Activated CD4-positive, alpha-beta memory T cell treated with anti-CD3 and anti-CD28 coated beads for 36 hours (primary cell): Measurements from ENCODE around the gene CORO1C. TPM values are rescaled to one million over a fixed set of nuclear protein-coding genes. Genes with fewer than 3 reads are reported as not detected.

Experiments
- CTCF ChIA-PET: fragments of 350-600 bp; sonication (Branson Sonifier 250); formaldehyde crosslinking; loops from one replicate; lab custom pipeline; 2021; ENCODE audit warnings: antibody characterized with exemption, inconsistent platforms; lab: Charles Lee
- POLR2A ChIA-PET: fragments of 350-600 bp; sonication (Branson Sonifier 250); formaldehyde crosslinking; loops from one replicate; lab custom pipeline; 2021; ENCODE audit warnings: antibody characterized with exemption; lab: Charles Lee
- DNase-seq: peaks from one replicate; pipeline ENCODE4 v3.0.0-alpha.2; 2020
- H3K27ac Mint-ChIP-seq: one replicate; pipeline ENCODE4 v1.8.0; 2021; ENCODE audit warnings: mixed read lengths
- H3K27me3 Mint-ChIP-seq: one replicate; pipeline ENCODE4 v1.8.0; 2021; ENCODE audit warnings: mixed read lengths
- H3K36me3 Mint-ChIP-seq: one replicate; pipeline ENCODE4 v1.8.0; 2021; ENCODE audit warnings: mixed read lengths
- H3K4me1 Mint-ChIP-seq: one replicate; pipeline ENCODE4 v1.8.0; 2021; ENCODE audit warnings: low read depth, mixed read lengths
- H3K4me3 Mint-ChIP-seq: one replicate; pipeline ENCODE4 v1.8.0; 2021; ENCODE audit warnings: mild to moderate bottlenecking, mixed read lengths
- H3K9me3 Mint-ChIP-seq: one replicate; pipeline ENCODE4 v1.8.0; 2021; ENCODE audit warnings: mixed read lengths
- intact Hi-C: fragments of 100-400 bp; cut with micrococcal nuclease; formaldehyde crosslinking; loops from one replicate; pipeline ENCODE4 v1.15.1; 2023
- total RNA-seq, 2 experiments: library from RNA; stranded (reverse); gene quantifications; one replicate each; pipeline ENCODE4 v1.2.3, GENCODE V29; 2021

Gene CORO1C
- total RNA-seq, 2 experiments from 2014 or later, result 62.1 to 70.9 TPM

GRCh38 chr12:108610856-108611605 lies 120.3 kb downstream of the CORO1C start:
- POLR2A ChIA-PET, result no interaction called here
- DNase-seq, result no peak
- Mint-ChIP-seq H3K4me3 (no peak overlapping the region), H3K27ac (no peak overlapping the region), H3K9me3 (peaks cover 6% of the 10 kb centered on the region), H3K27me3 (no peaks in the 10 kb centered on the region), H3K36me3 (peaks cover 5% of the 10 kb centered on the region), H3K4me1 (peaks cover 12% of the 10 kb centered on the region)
- CTCF ChIA-PET, result interaction anchor here (0.7 to 13.9 kb wide), 4 partner anchors 46 to 192 kb away, joined by 3 to 472 read pairs (median 3); partner anchors contain the start of genes ISCU and SART3
- intact Hi-C loops, result no loop called here

- peaks cover 12% of the 10 kb centered on the region for H3K4me1 Mint-ChIP-seq
- CTCF ChIA-PET, result interaction anchor here (0.8 to 13.9 kb wide), 3 partner anchors 45 to 193 kb away, joined by 3 to 472 read pairs (median 3); partner anchors contain the start of genes ISCU and SART3
- peaks cover 2% of the 10 kb centered on the region for H3K27me3 Mint-ChIP-seq
- no peak overlapping the region for H3K4me3 Mint-ChIP-seq
- POLR2A ChIA-PET, result no interaction called here
- no peak overlapping the region for H3K27ac Mint-ChIP-seq
- intact Hi-C loops, result no loop called here
- H3K36me3 Mint-ChIP-seq, result no peaks in the 10 kb centered on the region
- no peak for DNase-seq
- H3K9me3 Mint-ChIP-seq, result no peaks in the 10 kb centered on the region
These were observed 120.9 kb downstream of the CORO1C start for GRCh38 chr12:108610336-108610815.

GRCh38 chr12:108609537-108610335 lies 121.6 kb downstream of the CORO1C start:
- no peaks in the 10 kb centered on the region for H3K9me3 Mint-ChIP-seq
- no peak for DNase-seq
- CTCF ChIA-PET, result interaction anchor here (0.7 to 13.9 kb wide), 4 partner anchors 8 to 195 kb away, joined by 3 to 472 read pairs (median 6); partner anchors contain the start of genes ISCU and SART3
- no peaks in the 10 kb centered on the region for H3K36me3 Mint-ChIP-seq
- intact Hi-C loops, result no loop called here
- H3K4me3 Mint-ChIP-seq, result no peak overlapping the region
- POLR2A ChIA-PET, result no interaction called here
- peaks cover 3% of the 10 kb centered on the region for H3K27me3 Mint-ChIP-seq
- H3K27ac Mint-ChIP-seq, result no peak overlapping the region
- peaks cover 12% of the 10 kb centered on the region for H3K4me1 Mint-ChIP-seq

- ChIA-PET POLR2A (no interaction called here), CTCF (interaction anchor here (3.1 kb wide), 1 partner anchor 9 kb away, joined by 8 read pairs; no protein-coding TSS in a partner anchor)
- Mint-ChIP-seq H3K4me3 (no peak overlapping the region), H3K27ac (no peak overlapping the region), H3K9me3 (no peaks in the 10 kb centered on the region), H3K36me3 (no peaks in the 10 kb centered on the region), H3K27me3 (peaks cover 3% of the 10 kb centered on the region), H3K4me1 (peaks cover 9% of the 10 kb centered on the region)
- intact Hi-C loops, result no loop called here
- DNase-seq, result no peak
These were observed 122.7 kb downstream of the CORO1C start for GRCh38 chr12:108608616-108609015.

GRCh38 chr12:108607981-108608600 lies 123.2 kb downstream of the CORO1C start:
- H3K4me1 Mint-ChIP-seq, result peaks cover 9% of the 10 kb centered on the region
- H3K27ac Mint-ChIP-seq, result no peak overlapping the region
- ChIA-PET POLR2A (no interaction called here), CTCF (interaction anchor here (3.1 kb wide), 1 partner anchor 10 kb away, joined by 8 read pairs; no protein-coding TSS in a partner anchor)
- no peaks in the 10 kb centered on the region for H3K36me3 Mint-ChIP-seq
- H3K27me3 Mint-ChIP-seq, result peaks cover 3% of the 10 kb centered on the region
- no peaks in the 10 kb centered on the region for H3K9me3 Mint-ChIP-seq
- no peak overlapping the region for H3K4me3 Mint-ChIP-seq
- DNase-seq, result no peak
- intact Hi-C loops, result no loop called here

- no peaks in the 10 kb centered on the region for H3K36me3 Mint-ChIP-seq
- ChIA-PET POLR2A (no interaction called here), CTCF (no interaction called here)
These were observed 124.8 kb downstream of the CORO1C start for GRCh38 chr12:108606492-108606891.

GRCh38 chr12:108605690-108606406 lies 125.5 kb downstream of the CORO1C start:
- ChIA-PET POLR2A (no interaction called here), CTCF (no interaction called here)
- Mint-ChIP-seq H3K4me3 (peak overlapping the region; percentile 28), H3K36me3 (no peaks in the 10 kb centered on the region), H3K4me1 (no peaks in the 10 kb centered on the region), H3K27ac (peak overlapping the region; percentile 2), H3K27me3 (peaks cover 3% of the 10 kb centered on the region), H3K9me3 (no peaks in the 10 kb centered on the region)
- no peak for DNase-seq
- intact Hi-C loops, result no loop called here

More at GRCh38 chr12:108606492-108606891, 124.8 kb downstream of the CORO1C start:
- DNase-seq, result no peak
- H3K27ac Mint-ChIP-seq, result no peak overlapping the region
- peaks cover under 1% of the 10 kb centered on the region for H3K4me1 Mint-ChIP-seq
- intact Hi-C loops, result no loop called here
- H3K9me3 Mint-ChIP-seq, result no peaks in the 10 kb centered on the region
- H3K27me3 Mint-ChIP-seq, result peaks cover 3% of the 10 kb centered on the region
- no peak overlapping the region for H3K4me3 Mint-ChIP-seq

GRCh38 chr12:108605000-108605689 lies 126.2 kb downstream of the CORO1C start:
- no peak for DNase-seq
- no peaks in the 10 kb centered on the region for H3K9me3 Mint-ChIP-seq
- H3K36me3 Mint-ChIP-seq, result no peaks in the 10 kb centered on the region
- intact Hi-C loops, result no loop called here
- ChIA-PET CTCF (interaction anchor here (1.0 to 1.8 kb wide), 2 partner anchors 12 to 36 kb away, joined by 3 to 7 read pairs; no protein-coding TSS in a partner anchor), POLR2A (no interaction called here)
- no peaks in the 10 kb centered on the region for H3K4me1 Mint-ChIP-seq
- H3K27ac Mint-ChIP-seq, result no peak overlapping the region
- H3K4me3 Mint-ChIP-seq, result peak overlapping the region; percentile 28
- peaks cover 3% of the 10 kb centered on the region for H3K27me3 Mint-ChIP-seq

GRCh38 chr12:108604208-108604941 lies 126.9 kb downstream of the CORO1C start:
- no peak overlapping the region for H3K27ac Mint-ChIP-seq
- H3K36me3 Mint-ChIP-seq, result no peaks in the 10 kb centered on the region
- H3K4me3 Mint-ChIP-seq, result no peak overlapping the region
- no peak for DNase-seq
- no peaks in the 10 kb centered on the region for H3K9me3 Mint-ChIP-seq
- peaks cover 3% of the 10 kb centered on the region for H3K27me3 Mint-ChIP-seq
- intact Hi-C loops, result no loop called here
- POLR2A ChIA-PET, result no interaction called here
- H3K4me1 Mint-ChIP-seq, result no peaks in the 10 kb centered on the region
- CTCF ChIA-PET, result interaction anchor here (1.0 to 1.8 kb wide), 2 partner anchors 13 to 36 kb away, joined by 3 to 7 read pairs; no protein-coding TSS in a partner anchor

- ChIA-PET POLR2A (no interaction called here), CTCF (interaction anchor here (1.8 kb wide), 1 partner anchor 14 kb away, joined by 7 read pairs; no protein-coding TSS in a partner anchor)
- no peaks in the 10 kb centered on the region for H3K9me3 Mint-ChIP-seq
- H3K27ac Mint-ChIP-seq, result no peak overlapping the region
- H3K4me1 Mint-ChIP-seq, result no peaks in the 10 kb centered on the region
- no peaks in the 10 kb centered on the region for H3K36me3 Mint-ChIP-seq
- DNase-seq, result no peak
- H3K4me3 Mint-ChIP-seq, result no peak overlapping the region
- peaks cover 3% of the 10 kb centered on the region for H3K27me3 Mint-ChIP-seq
- intact Hi-C loops, result no loop called here
These were observed 127.6 kb downstream of the CORO1C start for GRCh38 chr12:108603743-108604142.
